HEK293 (cell line): ENCODE data around the gene MBD3L2.

Source experiments
- GFI1B ChIP-seq: fragments of 450-650 bp; formaldehyde crosslinking; IDR thresholded peaks from 2 replicates; pipeline ENCODE4 v1.5.1; 2016; ENCODE audit warnings: missing biosample characterization, missing genetic modification characterization
- KLF16 ChIP-seq: fragments of 450-650 bp; formaldehyde crosslinking; IDR thresholded peaks from 2 replicates; pipeline ENCODE4 v1.5.1; 2017; ENCODE audit warnings: missing biosample characterization, missing genetic modification characterization
- PATZ1 ChIP-seq: fragments of 450-650 bp; formaldehyde crosslinking; IDR thresholded peaks from 2 replicates; pipeline ENCODE4 v1.5.1; 2016; ENCODE audit warnings: missing biosample characterization, missing genetic modification characterization
- REPIN1 ChIP-seq: fragments of 450-650 bp; formaldehyde crosslinking; IDR thresholded peaks from 2 replicates; pipeline ENCODE4 v1.5.1; 2017; ENCODE audit warnings: missing biosample characterization, missing genetic modification characterization, low read depth
- SALL2 ChIP-seq: fragments of 450-650 bp; formaldehyde crosslinking; IDR thresholded peaks from 2 replicates; pipeline ENCODE4 v1.5.0; 2017; ENCODE audit warnings: missing biosample characterization, mild to moderate bottlenecking, missing genetic modification characterization, borderline replicate concordance
- SCRT1 ChIP-seq: fragments of 450-650 bp; formaldehyde crosslinking; IDR thresholded peaks from 2 replicates; pipeline ENCODE4 v1.5.1; 2016; ENCODE audit warnings: missing biosample characterization, missing genetic modification characterization, borderline replicate concordance
- SCRT2 ChIP-seq: fragments of 450-650 bp; formaldehyde crosslinking; IDR thresholded peaks from 2 replicates; pipeline ENCODE4 v1.5.1; 2016; ENCODE audit warnings: missing biosample characterization, missing genetic modification characterization
- ZBTB20 ChIP-seq: fragments of 450-650 bp; formaldehyde crosslinking; IDR thresholded peaks from 2 replicates; pipeline ENCODE4 v1.5.1; 2016; ENCODE audit warnings: missing biosample characterization, missing genetic modification characterization
- ZFP37 ChIP-seq: fragments of 450-650 bp; formaldehyde crosslinking; IDR thresholded peaks from 2 replicates; pipeline ENCODE4 v1.5.1; 2016; ENCODE audit warnings: missing biosample characterization, missing genetic modification characterization
- ZNF133 ChIP-seq: fragments of 450-650 bp; formaldehyde crosslinking; IDR thresholded peaks from 2 replicates; pipeline ENCODE4 v1.5.1; 2016; ENCODE audit warnings: missing biosample characterization, missing genetic modification characterization
- ZNF155 ChIP-seq: fragments of 450-650 bp; formaldehyde crosslinking; IDR thresholded peaks from 2 replicates; pipeline ENCODE4 v1.5.1; 2016; ENCODE audit warnings: missing biosample characterization, missing genetic modification characterization
- ZNF169 ChIP-seq: fragments of 450-650 bp; formaldehyde crosslinking; IDR thresholded peaks from 2 replicates; pipeline ENCODE4 v1.5.1; 2016; ENCODE audit warnings: missing biosample characterization, missing genetic modification characterization
- ZNF175 ChIP-seq: fragments of 450-650 bp; formaldehyde crosslinking; IDR thresholded peaks from 2 replicates; pipeline ENCODE4 v1.5.1; 2016; ENCODE audit warnings: missing biosample characterization, missing genetic modification characterization
- ZNF202 ChIP-seq: fragments of 450-650 bp; formaldehyde crosslinking; IDR thresholded peaks from 2 replicates; pipeline ENCODE4 v1.5.1; 2016; ENCODE audit warnings: missing biosample characterization, missing genetic modification characterization, borderline replicate concordance
- ZNF274 ChIP-seq, 2 experiments: fragments of 200-500 bp in 1 of 2; fragments of 450-650 bp in 1 of 2; sonication (Bioruptor generic) in 1 of 2; formaldehyde crosslinking in 1 of 2; IDR thresholded peaks; 2 replicates each; pipeline versions ENCODE4 v1.5.1 to v1.6.1; 2014 to 2016; ENCODE audit warnings: borderline replicate concordance in 1 of 2, inconsistent platforms in 1 of 2, low read length in 1 of 2, missing biosample characterization in 1 of 2, missing genetic modification characterization in 1 of 2
- ZNF341 ChIP-seq: fragments of 450-650 bp; formaldehyde crosslinking; IDR thresholded peaks from 2 replicates; pipeline ENCODE4; 2016; ENCODE audit warnings: low read depth, missing biosample characterization, missing genetic modification characterization
- ZNF362 ChIP-seq: fragments of 450-650 bp; formaldehyde crosslinking; IDR thresholded peaks from 2 replicates; pipeline ENCODE4 v1.5.1; 2016; ENCODE audit warnings: missing biosample characterization, missing genetic modification characterization
- ZNF394 ChIP-seq: fragments of 450-650 bp; formaldehyde crosslinking; IDR thresholded peaks from 2 replicates; pipeline ENCODE4 v1.5.1; 2016; ENCODE audit warnings: missing biosample characterization, missing genetic modification characterization, mild to moderate bottlenecking, moderate library complexity, borderline replicate concordance
- ZNF416 ChIP-seq: fragments of 450-650 bp; formaldehyde crosslinking; IDR thresholded peaks from 2 replicates; pipeline ENCODE4 v1.5.1; 2016; ENCODE audit warnings: missing biosample characterization, missing genetic modification characterization
- ZNF501 ChIP-seq: fragments of 450-650 bp; formaldehyde crosslinking; IDR thresholded peaks from 2 replicates; pipeline ENCODE4 v1.5.1; 2016; ENCODE audit warnings: missing biosample characterization, missing genetic modification characterization
- ZNF514 ChIP-seq: fragments of 450-650 bp; formaldehyde crosslinking; IDR thresholded peaks from 2 replicates; pipeline ENCODE4 v1.5.1; 2016; ENCODE audit warnings: missing biosample characterization, missing genetic modification characterization
- ZNF544 ChIP-seq: fragments of 450-650 bp; formaldehyde crosslinking; IDR thresholded peaks from 2 replicates; pipeline ENCODE4 v1.5.0; 2017; ENCODE audit warnings: missing biosample characterization, missing genetic modification characterization
- ZNF555 ChIP-seq: fragments of 450-650 bp; formaldehyde crosslinking; conservative IDR thresholded peaks from 2 replicates; pipeline ENCODE4 v1.5.1; 2017; ENCODE audit warnings: missing biosample characterization, mild to moderate bottlenecking, missing genetic modification characterization, inconsistent platforms
- ZNF585B ChIP-seq: fragments of 450-650 bp; formaldehyde crosslinking; IDR thresholded peaks from 2 replicates; pipeline ENCODE4 v1.5.1; 2016; ENCODE audit warnings: missing biosample characterization, missing genetic modification characterization
- ZNF768 ChIP-seq: fragments of 450-650 bp; formaldehyde crosslinking; IDR thresholded peaks from 2 replicates; pipeline ENCODE4 v1.5.1; 2018; ENCODE audit warnings: missing biosample characterization, mild to moderate bottlenecking, missing genetic modification characterization
- ZNF776 ChIP-seq: fragments of 450-650 bp; formaldehyde crosslinking; IDR thresholded peaks from 2 replicates; pipeline ENCODE4 v1.5.0; 2017; ENCODE audit warnings: missing biosample characterization, missing genetic modification characterization, borderline replicate concordance
- ZNF843 ChIP-seq: fragments of 450-650 bp; formaldehyde crosslinking; IDR thresholded peaks from 2 replicates; pipeline ENCODE4 v1.5.1; 2016; ENCODE audit warnings: missing biosample characterization, missing genetic modification characterization
- TF ChIP-seq, protein P1 (sequence below): fragments of 450-650 bp; formaldehyde crosslinking; conservative IDR thresholded peaks from 2 replicates; pipeline ENCODE4 v1.5.1; 2016; ENCODE audit warnings: low read depth, missing biosample characterization, missing genetic modification characterization
- TF ChIP-seq, protein P2 (sequence below): sonication (generic); formaldehyde crosslinking; IDR thresholded peaks from 2 replicates; pipeline ENCODE4 v1.8.1; 2022; ENCODE audit warnings: mild to moderate bottlenecking, moderate library complexity, missing genetic modification reagents

The MBD3L2 gene

DNA sequence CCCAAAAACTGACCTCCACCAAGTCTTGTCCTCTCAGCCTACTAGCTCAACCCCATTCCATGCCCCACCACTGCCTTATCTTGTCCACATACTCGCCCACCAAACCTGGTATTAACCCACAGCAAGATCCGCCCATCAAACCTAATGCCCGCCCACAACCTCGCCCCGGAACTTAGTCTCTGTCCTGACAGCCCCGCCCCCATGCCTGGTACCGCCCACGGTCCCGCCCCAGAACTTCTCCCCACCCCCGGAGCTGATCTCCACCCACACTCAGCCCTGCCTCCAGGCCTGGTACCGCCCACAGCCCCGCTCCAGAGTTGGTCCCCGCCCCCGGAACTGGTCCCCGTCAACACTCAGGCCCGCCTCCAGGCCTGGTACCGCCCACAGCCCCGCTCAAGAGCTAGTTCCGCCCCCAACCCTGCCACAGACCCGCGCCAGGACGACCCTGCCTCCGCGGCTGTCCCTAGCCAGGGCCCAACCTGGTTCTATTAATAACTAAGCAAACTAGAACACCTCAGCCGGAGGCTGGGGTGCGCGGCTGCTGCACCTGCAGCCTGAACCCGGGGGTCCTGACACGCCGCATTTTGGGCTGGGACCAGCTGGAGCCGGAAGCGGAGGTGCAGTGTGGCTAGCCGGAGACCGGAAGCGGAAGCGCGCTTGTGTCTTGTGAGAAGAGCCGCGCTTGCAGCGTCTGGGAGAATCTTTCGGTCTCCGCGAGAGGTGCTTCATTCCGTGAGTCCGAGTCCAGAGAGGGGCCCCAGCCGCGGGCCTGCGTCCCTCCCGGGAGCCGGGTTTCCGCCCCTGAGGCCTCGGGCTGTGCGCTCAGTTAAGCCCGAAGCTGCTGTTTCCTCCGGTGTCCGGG, 20.2 kb downstream of the MBD3L2 start, which contains the start of gene ZNF557 (continued):
- TF ChIP-seq, protein P1, sequence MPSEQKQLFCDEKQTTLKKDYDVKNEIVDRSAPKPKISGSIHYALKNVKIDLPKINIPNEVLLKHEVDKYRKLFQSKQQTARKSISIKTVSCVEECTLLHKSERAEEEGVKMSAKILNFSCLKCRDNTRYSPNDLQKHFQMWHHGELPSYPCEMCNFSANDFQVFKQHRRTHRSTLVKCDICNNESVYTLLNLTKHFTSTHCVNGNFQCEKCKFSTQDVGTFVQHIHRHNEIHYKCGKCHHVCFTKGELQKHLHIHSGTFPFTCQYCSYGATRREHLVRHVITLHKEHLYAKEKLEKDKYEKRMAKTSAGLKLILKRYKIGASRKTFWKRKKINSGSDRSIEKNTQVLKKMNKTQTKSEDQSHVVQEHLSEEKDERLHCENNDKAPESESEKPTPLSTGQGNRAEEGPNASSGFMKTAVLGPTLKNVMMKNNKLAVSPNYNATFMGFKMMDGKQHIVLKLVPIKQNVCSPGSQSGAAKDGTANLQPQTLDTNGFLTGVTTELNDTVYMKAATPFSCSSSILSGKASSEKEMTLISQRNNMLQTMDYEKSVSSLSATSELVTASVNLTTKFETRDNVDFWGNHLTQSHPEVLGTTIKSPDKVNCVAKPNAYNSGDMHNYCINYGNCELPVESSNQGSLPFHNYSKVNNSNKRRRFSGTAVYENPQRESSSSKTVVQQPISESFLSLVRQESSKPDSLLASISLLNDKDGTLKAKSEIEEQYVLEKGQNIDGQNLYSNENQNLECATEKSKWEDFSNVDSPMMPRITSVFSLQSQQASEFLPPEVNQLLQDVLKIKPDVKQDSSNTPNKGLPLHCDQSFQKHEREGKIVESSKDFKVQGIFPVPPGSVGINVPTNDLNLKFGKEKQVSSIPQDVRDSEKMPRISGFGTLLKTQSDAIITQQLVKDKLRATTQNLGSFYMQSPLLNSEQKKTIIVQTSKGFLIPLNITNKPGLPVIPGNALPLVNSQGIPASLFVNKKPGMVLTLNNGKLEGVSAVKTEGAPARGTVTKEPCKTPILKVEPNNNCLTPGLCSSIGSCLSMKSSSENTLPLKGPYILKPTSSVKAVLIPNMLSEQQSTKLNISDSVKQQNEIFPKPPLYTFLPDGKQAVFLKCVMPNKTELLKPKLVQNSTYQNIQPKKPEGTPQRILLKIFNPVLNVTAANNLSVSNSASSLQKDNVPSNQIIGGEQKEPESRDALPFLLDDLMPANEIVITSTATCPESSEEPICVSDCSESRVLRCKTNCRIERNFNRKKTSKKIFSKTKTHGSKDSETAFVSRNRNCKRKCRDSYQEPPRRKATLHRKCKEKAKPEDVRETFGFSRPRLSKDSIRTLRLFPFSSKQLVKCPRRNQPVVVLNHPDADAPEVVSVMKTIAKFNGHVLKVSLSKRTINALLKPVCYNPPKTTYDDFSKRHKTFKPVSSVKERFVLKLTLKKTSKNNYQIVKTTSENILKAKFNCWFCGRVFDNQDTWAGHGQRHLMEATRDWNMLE (tag by site-specific recombination), result peak; percentile 97
- TF ChIP-seq SCRT1 (tag by site-specific recombination), result no peak
- no peak for TF ChIP-seq GFI1B (tag by site-specific recombination)
- TF ChIP-seq ZNF155 (tag by site-specific recombination), result no peak
- TF ChIP-seq PATZ1 (tag by site-specific recombination), result peak; percentile 88
- no peak for TF ChIP-seq ZNF776 (tag by site-specific recombination)
- no peak for TF ChIP-seq ZNF175
- no peak for TF ChIP-seq ZNF133 (tag by site-specific recombination)
- TF ChIP-seq, protein P2, sequence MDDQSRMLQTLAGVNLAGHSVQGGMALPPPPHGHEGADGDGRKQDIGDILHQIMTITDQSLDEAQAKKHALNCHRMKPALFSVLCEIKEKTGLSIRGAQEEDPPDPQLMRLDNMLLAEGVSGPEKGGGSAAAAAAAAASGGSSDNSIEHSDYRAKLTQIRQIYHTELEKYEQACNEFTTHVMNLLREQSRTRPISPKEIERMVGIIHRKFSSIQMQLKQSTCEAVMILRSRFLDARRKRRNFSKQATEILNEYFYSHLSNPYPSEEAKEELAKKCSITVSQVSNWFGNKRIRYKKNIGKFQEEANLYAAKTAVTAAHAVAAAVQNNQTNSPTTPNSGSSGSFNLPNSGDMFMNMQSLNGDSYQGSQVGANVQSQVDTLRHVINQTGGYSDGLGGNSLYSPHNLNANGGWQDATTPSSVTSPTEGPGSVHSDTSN (CRISPR knock-in tag), result no peak
- 0 out of 2 replicates have a peak, but pooled peaks have one; percentile 23 for TF ChIP-seq ZFP37
- TF ChIP-seq ZNF416 (tag by site-specific recombination), result no peak
- TF ChIP-seq ZNF274 (IDR thresholded peaks at IDR 0.05; ENCODE audit: low read length), result no peak
- TF ChIP-seq ZNF274 (tag by site-specific recombination; IDR thresholded peaks at IDR 0.05; ENCODE audit: borderline replicate concordance), result no peak
- TF ChIP-seq KLF16, result peak; percentile 66
- TF ChIP-seq ZNF514 (tag by site-specific recombination), result no peak
- TF ChIP-seq ZNF544 (tag by site-specific recombination), result no peak
- TF ChIP-seq ZNF843 (tag by site-specific recombination), result peak; percentile 32; the same call in 1 of the 2 replicates
- peak; percentile 53; the same call in 1 of the 2 replicates for TF ChIP-seq ZNF501 (tag by site-specific recombination)
- TF ChIP-seq ZBTB20 (tag by site-specific recombination), result peak; percentile 37; the same call in 1 of the 2 replicates
- TF ChIP-seq REPIN1, result no peak
- no peak for TF ChIP-seq ZNF362 (tag by site-specific recombination)
- TF ChIP-seq ZNF555 (tag by site-specific recombination), result no peak
- no peak for TF ChIP-seq ZNF169
- TF ChIP-seq ZNF202, result no peak
- TF ChIP-seq SCRT2 (tag by site-specific recombination), result no peak
- TF ChIP-seq ZNF394, result peak; percentile 23; the same call in 1 of the 2 replicates
- TF ChIP-seq ZNF768, result no peak
- TF ChIP-seq ZNF585B, result no peak
- peak; percentile 85 for TF ChIP-seq ZNF341
- no peak for TF ChIP-seq SALL2
